HG03521 (cell line): Measurements from ENCODE around the gene ANKRD28.
A peak's percentile ranks its signal among the peaks of the same experiment; 100 is the strongest.

Experiments used
- ATAC-seq: cut with Tn5 transposase; IDR thresholded peaks from one replicate; pipeline ENCODE4 v1.9.1; 2021; ENCODE audit warnings: mild to moderate bottlenecking, moderate library complexity; ENCODE audit not compliant: unreplicated experiment

Gene ANKRD28

GRCh38 chr3:15728766-15729165 is 69.0 kb downstream of the ANKRD28 start:
- no peak for ATAC-seq

GRCh38 chr3:15726881-15727280 is 70.9 kb downstream of the ANKRD28 start:
- ATAC-seq = no peak

- ATAC-seq = peak; percentile 65
Observed at GRCh38 chr3:15726043-15726442, 71.7 kb downstream of the ANKRD28 start.

- ATAC-seq = no peak
Observed at GRCh38 chr3:15724446-15724845, 73.3 kb downstream of the ANKRD28 start.

- no peak for ATAC-seq
Observed at GRCh38 chr3:15723624-15723884, 74.2 kb downstream of the ANKRD28 start.

GRCh38 chr3:15722877-15723623 is 74.7 kb downstream of the ANKRD28 start:
- no peak for ATAC-seq

GRCh38 chr3:15716178-15716577 is 81.6 kb downstream of the ANKRD28 start:
- no peak for ATAC-seq

GRCh38 chr3:15714448-15714847 is 83.3 kb downstream of the ANKRD28 start:
- no peak for ATAC-seq

- ATAC-seq = no peak
Observed at GRCh38 chr3:15713364-15713763, 84.4 kb downstream of the ANKRD28 start.

- no peak for ATAC-seq
Observed at GRCh38 chr3:15711281-15711680, 86.5 kb downstream of the ANKRD28 start.

- ATAC-seq = no peak
Observed at GRCh38 chr3:15708882-15709677, 88.7 kb downstream of the ANKRD28 start.

- no peak for ATAC-seq
Observed at GRCh38 chr3:15707779-15708178, 90.0 kb downstream of the ANKRD28 start.

GRCh38 chr3:15703346-15703745 is 94.4 kb downstream of the ANKRD28 start:
- ATAC-seq = no peak

GRCh38 chr3:15694628-15695027 is 103.2 kb downstream of the ANKRD28 start:
- ATAC-seq = no peak

GRCh38 chr3:15693355-15693754 is 104.4 kb downstream of the ANKRD28 start:
- no peak for ATAC-seq

- no peak for ATAC-seq
Observed at GRCh38 chr3:15690748-15691147, 107.0 kb downstream of the ANKRD28 start.

- ATAC-seq = no peak
Observed at GRCh38 chr3:15690230-15690629, 107.5 kb downstream of the ANKRD28 start.

GRCh38 chr3:15685927-15686326 is 111.9 kb downstream of the ANKRD28 start:
- no peak for ATAC-seq

- ATAC-seq = no peak
Observed at GRCh38 chr3:15683253-15683652, 114.5 kb downstream of the ANKRD28 start.

- no peak for ATAC-seq
Observed at GRCh38 chr3:15682561-15683185, 115.1 kb downstream of the ANKRD28 start.

- ATAC-seq = no peak
Observed at GRCh38 chr3:15681668-15682067, 116.1 kb downstream of the ANKRD28 start.

GRCh38 chr3:15679306-15679705 is 118.5 kb downstream of the ANKRD28 start:
- ATAC-seq = no peak
